Kidney (tissue), 14 donors: Measurements from ENCODE around the gene CETN3. TPM values are rescaled to one million over a fixed set of nuclear protein-coding genes. Genes with fewer than 3 reads are reported as not detected.

Experiments
- DNase-seq, 5 donors: peaks; one replicate each; pipeline ENCODE4 v3.0.0-alpha.2; 2013 to 2020
- FAIRE-seq: peaks from 2 replicates; lab custom pipeline; 2012; peaks lifted over from hg19 to GRCh38; lab: Jason Lieb, UNC
- H3K27ac ChIP-seq, 2 donors: one replicate each; pipeline ENCODE4 v1.7.0; 2013; ENCODE audit warnings: low read depth in 2 of 2, low read length in 2 of 2, inconsistent platforms in 1 of 2
- H3K27me3 ChIP-seq: one replicate; pipeline ENCODE4 v1.7.1; 2013; ENCODE audit warnings: low read length, inconsistent platforms; ENCODE audit not compliant: control insufficient read depth, insufficient read depth
- H3K36me3 ChIP-seq, 3 donors: one replicate each; pipeline versions ENCODE4 v1.7.0 to v1.7.1; 2013; ENCODE audit warnings: low read length in 3 of 3, control low read depth in 1 of 3, inconsistent platforms in 1 of 3; ENCODE audit not compliant: insufficient read depth in 3 of 3, control insufficient read depth in 2 of 3
- H3K4me1 ChIP-seq, 3 donors: one replicate each; pipeline versions ENCODE4 v1.7.0 to v1.7.1; 2013; ENCODE audit warnings: low read length in 3 of 3, inconsistent platforms in 1 of 3, low read depth in 1 of 3; ENCODE audit not compliant: control insufficient read depth in 2 of 3, insufficient read depth in 2 of 3
- H3K4me3 ChIP-seq, 3 donors: one replicate each; pipeline versions ENCODE4 v1.7.0 to v1.8.1; 2013; ENCODE audit warnings: low read length in 3 of 3, control low read depth in 1 of 3, inconsistent platforms in 1 of 3
- H3K9ac ChIP-seq, 3 donors: one replicate each; pipeline versions ENCODE4 v1.7.0 to v1.7.1; 2013; ENCODE audit warnings: low read length in 3 of 3, control low read depth in 1 of 3, inconsistent platforms in 1 of 3
- H3K9me3 ChIP-seq, 3 donors: one replicate each; pipeline versions ENCODE4 v1.7.0 to v1.7.1; 2013; ENCODE audit warnings: low read length in 3 of 3, control low read depth in 1 of 3, inconsistent platforms in 1 of 3; ENCODE audit not compliant: control insufficient read depth in 2 of 3, insufficient read depth in 1 of 3
- CTCF ChIP-seq: IDR thresholded peaks from 3 replicates; pipeline ENCODE4 v1.5.1; 2012; ENCODE audit warnings: mild to moderate bottlenecking, moderate library complexity, borderline replicate concordance; ENCODE audit not compliant: insufficient read depth; ENCODE audit errors: extremely low read depth
- intact Hi-C: fragments of 100-400 bp; cut with DNase I; formaldehyde crosslinking; loops from one replicate; pipeline ENCODE4 v1.11.1; 2022
- polyA plus RNA-seq: library from polyadenylated mRNA; stranded (reverse); fragments of 350-450 nt; fragmentation: Illumina TruSeq; extraction: RNeasy Lipid Tissue Mini Kit (QIAGEN cat#74804); gene quantifications from one replicate; pipeline ENCODE4 v1.2.3, GENCODE V29; 2014; ENCODE audit warnings: low read depth, low replicate concordance; ENCODE audit not compliant: insufficient read depth
- total RNA-seq: library from RNA; stranded (reverse); fragmentation: NEBNext Ultra II Directional; extraction: Animal tissue kit (Norgen Biotek cat#: 25700); gene quantifications from one replicate; pipeline ENCODE4 v1.2.1, GENCODE V29; 2021
- donor health status: control.
- donor health status: control.
- donor health status: control.
- donor health status: control.
- donor health status: control.
- donor health status: DM: yes; HTN: yes; CAD: no.
- donor health status: Normal renal cell carcinoma (clear cell type).

Gene CETN3
- total and polyA plus RNA-seq, 2 donors from 2014 or later: 19.8 to 50.0 TPM

GRCh38 chr5:90365328-90365727, 44.2 kb downstream of the CETN3 start:
- no peak for TF ChIP-seq CTCF
- Histone ChIP-seq H3K9ac (no peak overlapping the region), H3K27ac (no peak overlapping the region), H3K36me3 (no peaks in the 10 kb centered on the region), H3K27me3 (no peaks in the 10 kb centered on the region), H3K4me1 (no peaks in the 10 kb centered on the region), H3K4me3 (no peak overlapping the region), H3K9me3 (no peaks in the 10 kb centered on the region)
- DNase-seq: no peak
- no peak for FAIRE-seq
- intact Hi-C loops: no loop called here

GRCh38 chr5:90359073-90359920, 50.3 kb downstream of the CETN3 start:
- intact Hi-C loops: no loop called here
- no peak for TF ChIP-seq CTCF

GRCh38 chr5:90356622-90357021, 52.9 kb downstream of the CETN3 start:
- Histone ChIP-seq H3K27ac (no peak overlapping the region), H3K9me3 (peaks cover 0 to 4% (median 0%) of the 10 kb centered on the region in 3 donors), H3K27me3 (no peaks in the 10 kb centered on the region), H3K9ac (no peak overlapping the region), H3K4me3 (no peak overlapping the region), H3K36me3 (no peaks in the 10 kb centered on the region), H3K4me1 (no peaks in the 10 kb centered on the region)
- intact Hi-C loops: no loop called here
- no peak for FAIRE-seq
- DNase-seq: peak in 2 of 5 donors; percentile 29 to 73
- no peak for TF ChIP-seq CTCF

More at GRCh38 chr5:90359073-90359920, 50.3 kb downstream of the CETN3 start:
- Histone ChIP-seq H3K27me3 (no peaks in the 10 kb centered on the region), H3K27ac (no peak overlapping the region), H3K9me3 (peaks cover 0 to 4% (median 0%) of the 10 kb centered on the region in 3 donors), H3K9ac (no peak overlapping the region), H3K4me1 (no peaks in the 10 kb centered on the region), H3K36me3 (no peaks in the 10 kb centered on the region), H3K4me3 (no peak overlapping the region)
- DNase-seq: peak in 1 of 5 donors; percentile 5
- no peak for FAIRE-seq
